HG03571 (cell line): ENCODE data around the gene RALY.
"Not testable (repeated sequence)": the region's sequence is repeated elsewhere in the genome, so short reads cannot be mapped to it uniquely, and the experiment has no call there.

Experiments used
- ATAC-seq: cut with Tn5 transposase; IDR thresholded peaks from one replicate; pipeline ENCODE4 v1.9.1; 2021; ENCODE audit not compliant: unreplicated experiment

Gene RALY

DNA sequence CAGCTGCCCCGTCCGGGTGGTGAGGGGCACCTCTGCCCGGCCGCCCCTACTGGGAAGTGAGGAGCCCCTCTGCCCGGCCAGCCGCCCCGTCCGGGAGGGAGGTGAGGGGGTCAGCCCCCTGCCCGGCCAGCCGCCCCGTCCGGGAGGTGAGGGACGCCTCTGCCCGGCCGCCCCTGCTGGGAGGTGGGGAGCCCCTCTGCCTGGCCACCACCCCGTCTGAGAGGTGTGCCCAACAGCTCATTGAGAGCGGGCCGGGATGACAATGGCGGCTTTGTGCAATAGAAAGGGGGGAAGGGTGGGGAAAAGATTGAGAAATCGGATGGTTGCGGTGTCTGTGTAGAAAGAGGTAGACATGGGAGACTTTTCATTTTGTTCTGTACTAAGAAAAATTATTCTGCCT, 139.2 kb downstream of the RALY start:
- not testable (repeated sequence) for ATAC-seq

DNA sequence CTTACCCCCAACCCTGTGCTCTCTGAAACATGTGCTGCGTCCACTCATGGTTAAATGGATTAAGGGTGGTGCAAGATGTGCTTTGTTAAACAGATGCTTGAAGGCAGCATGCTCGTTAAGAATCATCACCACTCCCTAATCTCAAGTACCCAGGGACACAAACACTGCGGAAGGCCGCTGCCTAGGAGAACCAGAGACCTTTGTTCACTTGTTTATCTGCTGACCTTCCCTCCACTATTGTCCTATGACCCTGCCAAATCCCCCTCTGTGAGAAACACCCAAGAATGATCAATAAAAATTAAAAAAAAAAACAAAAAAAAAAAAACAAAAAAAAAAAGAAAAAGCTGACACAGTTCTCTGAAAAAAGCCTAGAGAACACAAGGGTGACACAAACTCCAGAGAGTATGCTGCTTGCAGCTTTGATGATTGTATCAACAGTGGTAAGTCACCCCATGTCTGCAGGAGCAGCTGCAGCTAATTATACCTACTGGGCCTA, 139.7 kb downstream of the RALY start:
- ATAC-seq = not testable (repeated sequence)
